Activated CD8-positive, alpha-beta memory T cell treated with anti-CD3 and anti-CD28 coated beads, Interleukin-2, amount 50 U/mL, for 1 hour (primary cell): ENCODE data around the gene FLAD1.

ENCODE experiments used
- DNase-seq: peaks from one replicate; pipeline ENCODE4 v3.0.0-alpha.2; 2020; ENCODE audit errors: extremely low read depth

FLAD1 gene

GRCh38 chr1:155003227-155003765 is 20.2 kb downstream of the FLAD1 start:
- no peak for DNase-seq

- no peak for DNase-seq
Observed at GRCh38 chr1:155003766-155004351, 20.7 kb downstream of the FLAD1 start.

DNA sequence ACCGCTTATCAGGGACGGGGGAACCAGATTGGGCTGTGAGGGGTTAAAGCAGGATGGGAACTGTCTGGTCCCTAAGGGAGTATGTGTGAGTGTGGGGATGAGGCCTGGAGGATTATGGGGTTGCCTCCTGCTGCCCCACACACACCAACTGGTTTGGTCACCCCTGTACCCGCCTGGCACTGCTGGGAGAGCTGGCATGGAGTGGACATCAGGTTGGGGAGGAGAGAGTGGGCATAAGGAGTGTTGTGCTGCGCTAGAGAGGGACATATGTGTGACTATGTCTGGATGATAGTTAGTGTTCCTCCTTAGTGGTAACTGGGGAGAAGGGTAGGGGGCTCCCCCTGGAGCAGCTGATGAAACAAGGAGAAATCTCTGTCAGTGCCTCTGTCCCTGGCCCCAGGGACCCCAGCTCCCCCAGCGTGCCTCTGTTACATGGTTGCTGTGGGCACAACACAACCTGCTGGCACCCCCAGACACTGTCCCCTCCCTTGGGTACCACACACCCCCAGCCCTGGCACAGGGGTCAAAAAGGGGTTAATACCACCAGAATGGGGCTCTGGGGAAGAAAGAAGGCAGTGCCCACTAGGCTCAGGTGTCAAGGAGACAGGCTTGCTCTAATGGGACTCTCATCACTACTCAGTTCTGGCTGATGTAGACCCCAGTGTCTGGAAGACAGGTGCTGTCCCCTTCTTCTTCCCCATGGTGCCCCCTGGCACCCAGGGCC is 21.4 kb downstream of the FLAD1 start:
- no peak for DNase-seq

GRCh38 chr1:155005076-155006011 is 22.2 kb downstream of the FLAD1 start:
- DNase-seq: no peak

GRCh38 chr1:155006601-155007101 is 23.5 kb downstream of the FLAD1 start:
- no peak for DNase-seq

- DNase-seq: no peak
Observed at GRCh38 chr1:155007251-155007828, 24.2 kb downstream of the FLAD1 start.

- no peak for DNase-seq
Observed at GRCh38 chr1:155008015-155008941, 25.1 kb downstream of the FLAD1 start.

GRCh38 chr1:155009221-155009711 is 26.1 kb downstream of the FLAD1 start:
- DNase-seq: no peak

- no peak for DNase-seq
Observed at GRCh38 chr1:155009742-155010141, 26.6 kb downstream of the FLAD1 start.

DNA sequence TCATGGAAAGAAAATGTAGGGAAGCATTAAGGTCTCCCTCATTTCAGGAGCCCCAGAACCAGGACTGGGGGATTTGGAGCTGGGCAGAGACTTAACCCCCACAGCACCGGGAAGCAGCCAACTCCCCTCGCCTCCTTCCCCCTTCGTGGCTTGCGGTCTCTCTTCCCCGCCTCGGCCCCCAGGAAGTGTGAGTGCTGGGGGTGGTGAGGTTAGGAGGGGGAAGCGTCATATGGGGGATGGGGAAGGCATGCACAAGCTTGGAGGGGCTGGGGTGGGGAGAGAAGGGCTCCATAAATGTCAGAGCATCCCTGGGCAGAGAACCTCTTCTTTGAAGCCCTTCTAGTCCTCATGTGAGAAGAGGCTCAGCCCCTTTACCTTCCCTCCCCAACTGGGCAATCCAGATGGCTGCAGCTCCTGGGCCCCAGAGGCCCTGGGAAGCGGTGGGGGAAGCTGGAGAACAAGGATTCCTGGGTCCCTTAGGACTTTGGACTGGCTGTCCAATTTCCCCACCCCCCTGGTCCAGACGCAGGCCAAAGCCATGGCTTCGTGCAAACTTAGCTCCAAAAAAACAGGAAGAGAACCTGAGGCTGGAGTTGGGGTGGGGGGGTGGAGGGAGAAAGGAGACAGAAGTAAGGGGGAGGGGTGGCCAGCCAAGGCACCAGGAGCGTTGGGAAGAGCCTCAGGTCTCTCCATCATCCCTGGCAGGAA is 27.2 kb downstream of the FLAD1 start:
- DNase-seq: no peak

DNA sequence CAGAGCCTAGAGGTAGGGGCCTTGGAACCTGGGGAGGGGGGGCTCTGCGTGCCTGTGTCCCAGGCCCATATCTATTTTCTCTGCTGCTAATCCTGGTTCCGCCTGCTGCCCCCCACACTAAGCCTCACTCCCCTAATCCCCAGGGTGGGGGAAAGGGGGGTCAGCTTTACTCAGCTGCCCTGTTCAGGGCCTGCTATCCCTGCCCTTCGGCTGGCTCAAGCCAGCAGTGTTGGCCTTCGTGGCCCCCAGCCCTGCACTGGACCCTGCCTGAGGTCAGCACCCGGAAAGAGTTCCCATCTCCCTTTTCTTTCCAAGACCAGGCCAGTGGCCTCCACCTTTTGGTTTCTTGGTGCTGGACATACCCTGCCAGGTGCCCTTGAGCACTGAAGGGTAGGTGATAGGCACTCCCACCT is 27.9 kb downstream of the FLAD1 start:
- DNase-seq: no peak

DNA sequence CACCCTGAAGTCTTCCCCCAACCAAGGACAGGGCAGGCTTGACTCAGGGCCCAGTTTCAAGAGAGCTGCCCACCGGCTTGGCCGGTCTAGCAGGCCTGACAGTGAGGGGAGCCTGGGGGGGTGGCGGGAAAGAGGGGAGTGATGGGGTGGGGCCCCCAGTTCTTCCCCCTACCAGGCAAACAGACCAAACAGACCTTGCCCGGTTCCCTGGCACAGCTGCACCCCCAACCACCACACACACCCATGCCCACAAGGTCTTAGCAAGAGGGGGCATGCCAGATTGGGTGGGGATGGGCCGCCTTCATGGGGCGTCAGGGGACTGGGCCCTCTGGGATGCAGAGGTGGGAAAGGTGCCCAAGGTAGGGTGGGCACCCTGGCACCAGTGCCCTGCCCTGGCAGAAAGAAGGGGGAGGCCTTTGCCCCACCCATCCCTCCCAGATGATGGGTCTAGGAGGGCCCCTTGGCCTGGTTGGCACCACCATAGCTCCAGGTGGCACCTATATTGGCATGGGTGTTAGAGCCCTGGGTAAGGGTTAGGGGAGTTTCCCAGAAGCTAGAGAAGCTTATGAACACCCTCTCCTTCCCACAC is 28.4 kb downstream of the FLAD1 start:
- no peak for DNase-seq

GRCh38 chr1:155012026-155012546 is 28.9 kb downstream of the FLAD1 start:
- DNase-seq: no peak

- DNase-seq: no peak
Observed at GRCh38 chr1:155012776-155013602, 29.8 kb downstream of the FLAD1 start.

- no peak for DNase-seq
Observed at GRCh38 chr1:155013632-155014031, 30.5 kb downstream of the FLAD1 start.

- no peak for DNase-seq
Observed at GRCh38 chr1:155014709-155015508, 31.8 kb downstream of the FLAD1 start.

DNA sequence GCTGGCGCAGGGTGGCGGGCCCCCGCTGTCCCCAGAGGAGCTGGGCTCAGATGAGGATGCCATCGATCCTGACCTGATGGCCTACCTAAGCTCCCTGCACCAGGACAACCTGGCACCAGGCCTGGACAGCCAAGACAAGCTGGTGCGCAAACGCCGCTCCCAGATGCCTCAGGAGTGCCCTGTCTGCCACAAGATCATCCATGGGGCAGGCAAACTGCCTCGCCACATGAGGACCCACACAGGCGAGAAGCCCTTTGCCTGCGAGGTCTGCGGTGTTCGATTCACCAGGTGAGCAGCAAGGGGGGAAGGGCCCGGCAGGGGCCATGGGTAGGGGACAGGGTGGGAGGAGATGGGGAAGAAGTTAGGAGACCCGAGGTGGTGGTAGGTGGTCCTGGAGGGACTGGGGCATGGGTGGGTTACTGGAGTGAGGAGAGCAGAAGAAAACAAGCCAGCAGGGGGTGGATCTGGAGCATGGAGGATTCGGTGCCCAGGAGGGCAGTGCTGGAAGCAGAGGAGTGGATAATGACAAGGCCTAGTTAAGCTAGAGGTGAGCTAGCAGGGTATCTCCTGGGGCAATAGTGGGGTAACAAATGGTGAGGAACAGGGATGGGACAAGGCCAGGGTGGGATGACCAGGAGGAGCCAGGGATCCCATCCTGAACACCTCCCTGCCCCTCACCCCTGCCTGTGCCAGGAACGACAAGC is 32.5 kb downstream of the FLAD1 start:
- DNase-seq: no peak
